Colonic mucosa (tissue), 4 donors: ENCODE data around the gene PTPN4. TPM values are rescaled to one million over a fixed set of nuclear protein-coding genes. Genes with fewer than 3 reads are reported as not detected.

ENCODE experiments used
- DNase-seq: peaks from one replicate; pipeline ENCODE4 v3.0.0-alpha.2; 2020
- H3K27ac ChIP-seq: fragments of 200-600 bp; one replicate; pipeline ENCODE4 v1.8.0; 2021
- H3K27me3 ChIP-seq: fragments of 200-600 bp; one replicate; pipeline ENCODE4 v1.8.0; 2021
- H3K36me3 ChIP-seq: fragments of 200-600 bp; one replicate; pipeline ENCODE4 v1.8.0; 2021
- H3K4me1 ChIP-seq: fragments of 200-600 bp; one replicate; pipeline ENCODE4 v1.8.0; 2021; ENCODE audit warnings: mild to moderate bottlenecking
- H3K4me3 ChIP-seq: fragments of 200-600 bp; one replicate; pipeline ENCODE4 v1.8.0; 2021
- H3K9ac ChIP-seq, 2 donors: one replicate each; pipeline ENCODE4 v1.7.0; 2013; ENCODE audit warnings: control low read depth in 2 of 2, low read depth in 2 of 2, low read length in 2 of 2
- H3K9me3 ChIP-seq: fragments of 200-600 bp; one replicate; pipeline ENCODE4 v1.8.0; 2021
- intact Hi-C: fragments of 100-400 bp; cut with DNase I; formaldehyde crosslinking; loops from one replicate; pipeline ENCODE4 v1.14.1; 2022
- total RNA-seq, 2 donors: library from RNA; stranded (reverse); fragmentation: NEBNext Ultra II Directional in 1 of 2; extraction: Animal tissue kit (Norgen Biotek cat#: 25700) in 1 of 2; gene quantifications; one replicate each; pipeline ENCODE4 v1.2.1, GENCODE V29; 2021
- TF ChIP-seq, protein P1 (sequence below): fragments of 200-600 bp; IDR thresholded peaks from one replicate; pipeline ENCODE4 v1.8.0; 2022; ENCODE audit warnings: antibody characterized with exemption, mild to moderate bottlenecking
- donor health status: healthy.
- donor health status: DM: no; HTN: no; CAD: no.
- donor health status: DM: no; HTN: no; CAD: no.

PTPN4 gene
- total RNA-seq, 2 donors from 2014 or later, result 20.4 to 28.2 TPM

DNA sequence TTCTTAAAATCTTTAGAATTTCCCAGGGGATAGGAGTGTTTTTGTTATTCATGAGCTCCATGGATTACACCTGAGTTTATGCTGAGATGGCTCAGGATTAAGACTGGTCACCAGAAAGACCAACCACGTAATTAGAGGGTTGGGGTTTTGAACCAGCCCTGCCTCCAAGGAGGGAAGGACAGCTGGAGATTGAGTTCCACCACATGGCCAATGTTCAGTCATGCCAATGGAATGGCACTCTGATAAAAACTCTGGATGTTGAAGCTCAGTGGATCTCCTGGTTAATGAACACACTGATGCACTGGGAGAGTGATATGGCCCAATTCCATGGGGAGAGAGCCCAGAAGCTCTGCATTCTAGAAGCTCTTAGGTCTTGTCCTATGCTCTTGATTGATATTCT lies 38.7 kb upstream of the PTPN4 start:
- DNase-seq, result no peak
- Histone ChIP-seq H3K9me3 (no peaks in the 10 kb centered on the region), H3K27me3 (no peaks in the 10 kb centered on the region), H3K9ac (no peak overlapping the region), H3K36me3 (no peaks in the 10 kb centered on the region), H3K27ac (no peak overlapping the region), H3K4me1 (no peaks in the 10 kb centered on the region), H3K4me3 (no peak overlapping the region)
- TF ChIP-seq, protein P1, sequence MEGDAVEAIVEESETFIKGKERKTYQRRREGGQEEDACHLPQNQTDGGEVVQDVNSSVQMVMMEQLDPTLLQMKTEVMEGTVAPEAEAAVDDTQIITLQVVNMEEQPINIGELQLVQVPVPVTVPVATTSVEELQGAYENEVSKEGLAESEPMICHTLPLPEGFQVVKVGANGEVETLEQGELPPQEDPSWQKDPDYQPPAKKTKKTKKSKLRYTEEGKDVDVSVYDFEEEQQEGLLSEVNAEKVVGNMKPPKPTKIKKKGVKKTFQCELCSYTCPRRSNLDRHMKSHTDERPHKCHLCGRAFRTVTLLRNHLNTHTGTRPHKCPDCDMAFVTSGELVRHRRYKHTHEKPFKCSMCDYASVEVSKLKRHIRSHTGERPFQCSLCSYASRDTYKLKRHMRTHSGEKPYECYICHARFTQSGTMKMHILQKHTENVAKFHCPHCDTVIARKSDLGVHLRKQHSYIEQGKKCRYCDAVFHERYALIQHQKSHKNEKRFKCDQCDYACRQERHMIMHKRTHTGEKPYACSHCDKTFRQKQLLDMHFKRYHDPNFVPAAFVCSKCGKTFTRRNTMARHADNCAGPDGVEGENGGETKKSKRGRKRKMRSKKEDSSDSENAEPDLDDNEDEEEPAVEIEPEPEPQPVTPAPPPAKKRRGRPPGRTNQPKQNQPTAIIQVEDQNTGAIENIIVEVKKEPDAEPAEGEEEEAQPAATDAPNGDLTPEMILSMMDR, result no peak
- intact Hi-C loops, result no loop called here

DNA sequence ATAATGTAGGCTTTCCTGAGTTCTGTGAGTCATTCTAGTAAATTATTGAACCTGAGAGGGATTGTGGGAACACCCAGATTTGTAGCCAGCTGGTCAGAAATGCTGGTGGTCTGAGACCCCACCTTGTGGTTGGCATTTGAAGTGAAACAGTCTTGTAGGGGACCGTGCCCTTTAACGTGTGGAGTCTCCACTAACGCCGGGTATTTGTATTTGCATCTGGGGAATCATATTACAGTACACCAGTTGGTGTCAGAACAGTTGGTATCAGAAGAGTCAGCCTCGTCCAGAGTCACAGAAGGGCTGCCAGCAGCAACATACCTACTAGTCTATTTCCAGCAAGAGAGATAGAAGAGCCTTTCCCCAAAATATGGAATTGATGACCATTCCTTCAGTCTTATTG lies 38.3 kb upstream of the PTPN4 start:
- no peak overlapping the region for H3K27ac ChIP-seq
- no peak for DNase-seq
- intact Hi-C loops, result no loop called here
- H3K27me3 ChIP-seq, result no peaks in the 10 kb centered on the region
- H3K4me3 ChIP-seq, result no peak overlapping the region
- no peaks in the 10 kb centered on the region for H3K36me3 ChIP-seq
- TF ChIP-seq, protein P1, result no peak
- no peaks in the 10 kb centered on the region for H3K9me3 ChIP-seq
- no peaks in the 10 kb centered on the region for H3K4me1 ChIP-seq
- no peak overlapping the region for H3K9ac ChIP-seq

DNA sequence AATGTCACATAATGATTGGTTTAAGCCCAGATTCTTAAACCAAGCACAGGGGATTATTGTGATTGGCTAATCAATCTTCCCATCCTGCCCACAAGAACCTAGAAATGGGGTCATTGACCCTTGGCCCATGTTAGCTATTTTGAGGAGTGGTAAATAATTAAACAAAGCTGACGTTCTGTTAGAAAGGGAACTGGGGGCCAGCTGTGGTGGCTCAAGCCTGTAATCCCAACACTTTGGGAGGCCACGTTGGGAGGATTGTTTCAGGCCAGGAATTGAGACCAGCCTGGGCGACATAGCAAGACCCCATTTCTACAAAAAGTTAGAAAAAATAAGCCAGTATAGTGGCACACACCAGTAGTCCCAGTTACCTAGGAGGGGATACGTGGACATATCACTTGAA lies 37.8 kb upstream of the PTPN4 start:
- TF ChIP-seq, protein P1, result no peak
- no peaks in the 10 kb centered on the region for H3K4me1 ChIP-seq
- H3K4me3 ChIP-seq, result no peak overlapping the region

DNA sequence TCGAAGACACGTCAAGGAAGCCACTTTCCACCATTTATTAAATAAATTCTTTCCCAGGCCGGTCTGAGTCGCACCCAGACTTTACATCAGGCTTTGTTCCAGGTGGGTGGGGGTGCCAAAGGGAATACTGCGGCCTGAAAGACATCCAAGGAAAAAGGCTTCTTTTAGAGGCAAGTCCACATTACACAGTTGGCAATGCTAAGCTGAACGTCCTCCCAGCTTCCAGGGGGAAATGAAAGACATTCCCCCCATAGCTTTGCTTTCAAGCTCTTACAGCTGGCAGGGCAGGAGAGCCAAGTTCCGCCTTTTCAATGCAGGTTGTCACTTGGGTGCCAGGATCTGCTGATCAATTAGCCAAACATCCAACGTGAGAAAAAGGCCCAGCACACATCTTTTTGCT lies 36.5 kb upstream of the PTPN4 start:
- TF ChIP-seq, protein P1, result no peak
- intact Hi-C loops, result no loop called here
- no peak for DNase-seq
- Histone ChIP-seq H3K4me3 (no peak overlapping the region), H3K9me3 (no peaks in the 10 kb centered on the region), H3K4me1 (no peaks in the 10 kb centered on the region), H3K27me3 (no peaks in the 10 kb centered on the region), H3K36me3 (no peaks in the 10 kb centered on the region), H3K27ac (no peak overlapping the region), H3K9ac (no peak overlapping the region)

More for the DNA sequence above, 37.8 kb upstream of the PTPN4 start:
- DNase-seq, result no peak
- Histone ChIP-seq H3K27ac (no peak overlapping the region), H3K36me3 (no peaks in the 10 kb centered on the region), H3K9me3 (no peaks in the 10 kb centered on the region), H3K9ac (no peak overlapping the region), H3K27me3 (no peaks in the 10 kb centered on the region)
- intact Hi-C loops, result no loop called here

DNA sequence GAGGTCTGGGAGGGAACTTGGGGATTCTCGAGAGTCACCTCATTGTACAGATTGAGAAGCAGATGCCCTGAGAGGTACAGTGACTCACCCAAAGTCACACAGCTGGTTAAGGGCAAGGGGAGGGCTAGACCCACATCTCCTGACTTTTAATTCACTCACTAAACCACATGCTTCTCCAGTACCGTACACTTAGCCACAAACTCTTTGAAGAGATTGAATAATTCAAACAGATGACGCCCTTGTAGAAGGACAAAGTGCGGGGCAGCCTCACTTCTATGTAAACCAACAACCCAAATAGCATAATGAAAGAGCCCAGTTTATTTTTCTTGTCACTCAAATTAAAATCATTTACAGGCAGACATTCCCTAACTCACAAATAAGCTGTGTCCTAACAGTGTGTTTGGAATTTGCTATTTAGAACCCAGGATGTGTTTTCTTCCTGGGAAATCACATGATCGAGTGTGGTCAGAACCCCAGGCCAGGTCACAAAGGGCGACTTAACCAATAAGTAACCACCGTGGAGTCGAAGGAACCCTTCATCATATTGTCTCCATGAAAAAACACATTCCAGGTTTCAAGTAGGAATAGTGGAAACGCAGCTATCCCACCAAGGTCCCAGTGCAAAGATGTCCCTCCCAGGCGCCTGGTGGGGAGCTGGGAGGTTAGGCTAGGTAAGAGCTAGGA lies 35.8 kb upstream of the PTPN4 start:
- no peaks in the 10 kb centered on the region for H3K4me1 ChIP-seq
- H3K4me3 ChIP-seq, result no peak overlapping the region
- DNase-seq, result no peak
- TF ChIP-seq, protein P1, result no peak
- H3K9me3 ChIP-seq, result no peaks in the 10 kb centered on the region
- H3K9ac ChIP-seq, result no peak overlapping the region
- no peaks in the 10 kb centered on the region for H3K27me3 ChIP-seq
- intact Hi-C loops, result no loop called here
- H3K27ac ChIP-seq, result no peak overlapping the region
- no peaks in the 10 kb centered on the region for H3K36me3 ChIP-seq
